GM18498 (cell line): ENCODE results near the gene KRT78.
"Not testable (repeated sequence)": the region's sequence is repeated elsewhere in the genome, so short reads cannot be mapped to it uniquely, and the experiment has no call there.

Source experiments
- ATAC-seq: cut with Tn5 transposase; IDR thresholded peaks from one replicate; pipeline ENCODE4 v1.9.1; 2021; ENCODE audit warnings: mild to moderate bottlenecking, moderate library complexity; ENCODE audit not compliant: unreplicated experiment

Gene KRT78, protein sequence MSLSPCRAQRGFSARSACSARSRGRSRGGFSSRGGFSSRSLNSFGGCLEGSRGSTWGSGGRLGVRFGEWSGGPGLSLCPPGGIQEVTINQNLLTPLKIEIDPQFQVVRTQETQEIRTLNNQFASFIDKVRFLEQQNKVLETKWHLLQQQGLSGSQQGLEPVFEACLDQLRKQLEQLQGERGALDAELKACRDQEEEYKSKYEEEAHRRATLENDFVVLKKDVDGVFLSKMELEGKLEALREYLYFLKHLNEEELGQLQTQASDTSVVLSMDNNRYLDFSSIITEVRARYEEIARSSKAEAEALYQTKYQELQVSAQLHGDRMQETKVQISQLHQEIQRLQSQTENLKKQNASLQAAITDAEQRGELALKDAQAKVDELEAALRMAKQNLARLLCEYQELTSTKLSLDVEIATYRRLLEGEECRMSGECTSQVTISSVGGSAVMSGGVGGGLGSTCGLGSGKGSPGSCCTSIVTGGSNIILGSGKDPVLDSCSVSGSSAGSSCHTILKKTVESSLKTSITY

DNA sequence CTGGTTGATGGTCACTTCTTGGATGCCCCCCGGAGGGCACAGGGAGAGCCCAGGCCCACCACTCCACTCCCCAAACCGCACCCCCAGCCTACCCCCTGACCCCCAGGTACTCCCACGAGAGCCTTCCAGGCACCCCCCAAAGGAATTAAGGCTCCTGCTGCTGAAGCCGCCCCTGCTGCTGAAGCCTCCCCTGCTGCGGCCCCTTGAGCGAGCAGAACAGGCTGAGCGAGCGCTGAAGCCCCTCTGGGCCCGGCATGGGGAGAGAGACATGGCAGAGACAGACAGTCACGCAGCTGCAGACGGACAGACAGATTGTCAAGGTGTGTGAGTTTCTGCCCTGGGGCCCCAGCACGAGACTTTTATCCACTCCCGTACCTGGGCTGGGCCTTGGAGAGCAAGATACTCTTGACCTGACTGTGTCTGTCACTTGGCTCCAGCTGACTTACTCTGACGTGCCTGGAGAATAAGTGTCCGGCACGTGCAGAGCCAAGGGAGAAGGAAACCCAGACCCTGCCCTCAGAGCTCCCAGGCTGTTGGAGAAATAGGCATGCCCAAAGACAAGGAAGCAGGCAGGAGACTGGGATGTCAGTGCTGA, at the start of gene KRT78:
KRT78 (minus strand) TSS at position 334 of the 595 bp plus-strand sequence; CDS start at position 270, 64 bp downstream.
- ATAC-seq, result no peak

DNA sequence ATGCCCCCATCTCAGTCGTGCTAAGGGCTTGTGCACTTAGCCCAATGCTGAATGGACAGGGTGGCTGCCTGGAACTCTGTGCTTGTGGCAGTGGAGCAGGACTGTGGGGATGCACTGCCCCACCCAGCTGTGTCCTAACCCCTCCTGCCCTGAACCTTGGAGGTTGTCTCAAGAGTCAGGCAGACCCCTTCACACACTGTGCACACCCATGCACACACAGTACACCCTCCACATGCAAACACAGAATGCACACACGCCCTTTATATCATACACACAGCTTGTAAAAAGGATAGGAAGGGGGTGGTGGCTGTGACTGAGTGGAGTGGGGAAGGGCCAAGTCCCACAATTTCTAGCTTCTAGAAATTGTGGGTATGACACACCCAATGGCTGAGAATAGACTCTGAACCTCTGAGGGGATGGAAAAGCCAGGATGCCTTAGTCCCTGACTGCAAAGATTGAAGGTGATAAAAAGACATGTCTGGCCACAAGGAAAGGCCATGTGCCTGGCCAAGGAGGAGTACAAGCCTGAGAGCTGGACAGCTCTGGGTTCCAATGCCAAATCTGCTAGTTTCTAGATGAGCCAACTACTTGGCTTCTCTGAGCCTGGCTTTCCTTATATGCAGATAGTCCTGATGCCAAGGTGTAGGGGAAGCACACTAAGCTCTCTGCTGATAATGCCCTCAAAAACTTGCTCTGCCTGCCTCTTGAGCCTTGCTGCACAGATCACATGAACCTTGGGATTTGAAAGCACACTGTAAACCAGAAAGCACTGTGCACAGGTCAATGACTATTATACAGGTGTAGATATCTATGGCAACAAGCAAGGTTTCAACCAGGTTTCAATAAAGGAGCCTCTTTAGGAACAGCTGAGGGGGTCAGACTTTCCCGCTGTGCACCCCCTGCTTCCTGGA, 47.7 kb upstream of the KRT78 start:
- ATAC-seq, result no peak

DNA sequence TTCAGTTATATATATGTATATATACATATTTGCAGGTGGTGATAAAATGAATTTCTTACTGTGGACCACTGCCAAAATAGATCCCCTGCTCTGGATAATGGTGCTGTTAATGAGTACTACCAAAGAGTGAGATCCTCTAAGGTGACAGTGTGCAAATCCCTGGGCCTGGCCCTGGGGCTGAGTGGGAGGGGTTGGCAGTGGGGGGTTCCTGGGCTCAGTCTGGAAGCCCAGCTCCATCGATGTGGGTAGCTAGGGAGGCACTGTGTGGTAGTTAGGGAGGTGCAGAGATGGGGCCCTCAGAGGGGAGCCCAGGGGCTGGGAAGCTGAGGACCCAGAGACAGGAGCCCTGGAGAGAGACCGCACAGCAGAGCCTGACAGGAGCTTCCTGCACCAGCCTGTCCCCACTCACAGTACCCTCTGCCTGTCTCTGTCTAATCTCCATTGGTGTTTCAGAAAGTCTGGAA, 47.0 kb upstream of the KRT78 start:
- ATAC-seq, result no peak

DNA sequence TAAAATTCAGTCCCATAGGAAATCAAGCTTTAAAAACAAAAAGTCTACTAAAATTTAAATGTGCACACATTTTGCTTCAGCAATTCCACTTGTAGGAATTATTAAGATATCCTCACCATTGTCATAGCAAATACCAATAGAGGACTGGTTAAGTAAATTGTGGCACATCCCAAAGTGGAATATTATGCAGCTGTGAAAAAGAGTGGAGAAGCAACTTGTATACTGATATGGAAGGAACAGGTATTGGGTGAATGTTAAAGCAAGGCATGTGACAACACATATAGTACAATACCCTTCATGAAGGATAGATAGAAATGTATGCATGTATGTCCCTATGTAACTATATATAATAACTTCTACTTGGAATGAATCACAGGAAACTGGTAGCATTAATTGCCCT, 44.2 kb upstream of the KRT78 start:
- ATAC-seq, result no peak

DNA sequence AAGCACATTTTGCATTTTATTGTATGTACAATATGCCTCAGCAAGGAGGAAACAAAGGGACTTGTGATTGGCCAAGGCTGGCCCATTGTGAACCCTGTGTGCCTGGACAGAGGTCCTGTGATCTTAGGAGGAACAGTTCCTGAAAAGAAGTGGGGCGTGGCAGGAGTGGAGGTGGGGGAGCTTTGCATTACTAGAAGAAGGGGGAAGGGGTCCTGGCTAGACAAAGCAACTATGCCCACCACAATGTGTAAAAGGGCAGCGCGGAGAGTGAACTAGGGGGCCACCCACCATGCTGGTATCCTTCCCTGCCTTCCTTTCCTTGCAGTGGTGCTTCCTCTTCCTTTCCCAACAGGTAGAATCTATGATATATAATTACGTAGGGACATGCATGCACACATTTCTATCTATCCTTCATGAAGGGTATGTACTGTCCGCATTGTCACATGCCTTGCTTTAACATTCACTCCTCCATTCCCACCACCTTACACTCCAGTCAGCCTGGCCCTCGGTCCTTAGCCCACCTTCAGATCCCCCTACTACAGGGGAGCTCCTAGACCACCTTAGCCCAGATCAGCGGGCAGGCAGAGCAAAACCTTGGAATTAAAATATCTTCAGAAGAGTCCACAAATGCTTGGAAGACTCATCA, 43.5 kb upstream of the KRT78 start:
- ATAC-seq, result no peak

DNA sequence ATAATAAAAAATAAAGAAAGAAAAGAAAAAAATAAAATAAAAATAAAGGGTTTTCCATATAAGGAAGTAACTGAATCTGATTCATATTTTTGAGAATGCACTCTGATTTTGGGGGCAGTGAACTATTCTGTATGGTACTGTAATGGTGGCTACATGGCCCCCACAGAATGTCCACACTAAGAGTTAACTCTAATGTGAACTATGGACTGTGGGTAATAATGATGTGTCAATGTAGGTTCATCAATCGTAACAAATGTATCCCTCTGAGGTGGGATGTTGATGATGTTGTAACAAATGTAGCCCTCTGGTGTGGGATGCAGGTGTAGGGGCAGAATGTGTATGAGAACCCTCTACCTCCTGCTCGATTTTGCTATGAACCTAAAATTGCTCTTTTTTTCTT, 42.2 kb upstream of the KRT78 start:
- no peak for ATAC-seq

DNA sequence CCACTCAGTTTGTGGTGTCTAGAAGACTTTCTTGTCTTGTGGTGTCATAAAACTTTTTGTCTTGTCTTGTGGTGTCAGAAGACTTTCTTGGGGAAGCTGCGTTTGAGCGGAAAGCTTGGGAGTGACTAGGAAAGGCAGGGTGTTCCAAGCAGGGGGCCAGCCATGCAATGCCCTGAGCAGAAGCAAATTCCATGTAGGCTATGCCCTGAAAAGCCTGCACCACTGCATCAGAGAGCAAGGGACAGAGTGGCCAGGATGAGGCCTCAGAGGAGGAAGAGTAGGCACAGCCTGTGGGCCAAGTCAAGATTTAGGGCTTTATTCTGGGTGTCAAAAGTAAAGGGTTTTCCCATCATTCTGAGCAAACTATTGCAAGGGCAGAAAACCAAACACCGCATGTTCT, 41.6 kb upstream of the KRT78 start:
- ATAC-seq, result no peak

DNA sequence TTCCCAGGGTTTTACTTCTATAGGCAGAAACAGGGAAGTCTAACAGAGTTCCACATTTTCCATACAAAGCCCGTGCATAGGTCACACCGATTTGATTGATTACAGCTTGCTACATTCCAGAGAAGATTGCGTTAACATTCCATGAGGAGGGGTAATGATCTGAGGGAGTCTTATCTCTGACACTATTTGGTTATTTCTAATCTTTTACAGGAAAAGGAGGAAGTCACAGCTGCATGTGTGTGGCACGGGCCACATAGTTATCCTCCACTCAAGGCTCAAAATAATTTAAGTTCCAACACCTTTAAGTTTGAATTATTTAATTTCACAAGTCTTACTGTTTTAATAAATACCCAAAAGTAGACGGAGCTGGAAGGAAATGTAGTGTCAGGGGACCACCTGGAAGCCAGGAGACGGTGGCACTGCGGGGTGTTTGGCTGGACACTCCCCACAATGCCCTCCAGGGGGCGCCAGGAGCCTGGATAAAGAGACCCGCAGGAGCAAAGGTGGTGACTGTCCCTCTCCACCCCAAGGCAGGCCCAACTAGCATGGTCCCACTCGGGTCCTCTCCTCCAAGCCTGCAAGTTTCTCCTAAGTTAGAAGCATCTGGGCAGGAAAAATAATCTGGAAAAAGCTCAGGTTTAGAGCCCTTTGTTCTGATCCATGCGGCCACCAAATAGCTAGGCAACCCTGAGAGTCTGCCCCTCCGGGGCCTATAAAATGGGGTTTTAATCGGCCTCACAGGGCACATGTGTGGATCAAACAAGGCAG, 35.9 kb upstream of the KRT78 start:
- ATAC-seq, result no peak

DNA sequence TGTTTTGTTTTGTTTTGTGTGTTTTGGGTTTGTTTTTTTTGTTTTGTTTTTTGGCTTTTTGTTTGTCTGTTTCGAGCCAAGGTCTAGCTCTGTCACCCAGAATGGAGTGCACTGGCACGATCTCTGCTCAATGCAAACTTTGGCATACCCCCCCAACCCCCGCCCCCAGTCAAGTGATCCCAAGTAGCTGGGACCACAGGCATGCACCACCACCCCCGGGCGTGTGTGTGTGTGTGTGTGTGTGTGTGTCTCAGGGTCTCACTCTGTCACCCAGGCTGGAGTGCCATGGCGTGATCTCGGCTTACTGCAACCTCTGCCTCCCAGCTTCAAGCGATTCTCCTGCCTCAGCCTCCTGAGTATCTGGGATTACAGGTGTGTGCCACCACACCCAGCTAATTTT, 31.7 kb upstream of the KRT78 start:
- ATAC-seq, result not testable (repeated sequence)

DNA sequence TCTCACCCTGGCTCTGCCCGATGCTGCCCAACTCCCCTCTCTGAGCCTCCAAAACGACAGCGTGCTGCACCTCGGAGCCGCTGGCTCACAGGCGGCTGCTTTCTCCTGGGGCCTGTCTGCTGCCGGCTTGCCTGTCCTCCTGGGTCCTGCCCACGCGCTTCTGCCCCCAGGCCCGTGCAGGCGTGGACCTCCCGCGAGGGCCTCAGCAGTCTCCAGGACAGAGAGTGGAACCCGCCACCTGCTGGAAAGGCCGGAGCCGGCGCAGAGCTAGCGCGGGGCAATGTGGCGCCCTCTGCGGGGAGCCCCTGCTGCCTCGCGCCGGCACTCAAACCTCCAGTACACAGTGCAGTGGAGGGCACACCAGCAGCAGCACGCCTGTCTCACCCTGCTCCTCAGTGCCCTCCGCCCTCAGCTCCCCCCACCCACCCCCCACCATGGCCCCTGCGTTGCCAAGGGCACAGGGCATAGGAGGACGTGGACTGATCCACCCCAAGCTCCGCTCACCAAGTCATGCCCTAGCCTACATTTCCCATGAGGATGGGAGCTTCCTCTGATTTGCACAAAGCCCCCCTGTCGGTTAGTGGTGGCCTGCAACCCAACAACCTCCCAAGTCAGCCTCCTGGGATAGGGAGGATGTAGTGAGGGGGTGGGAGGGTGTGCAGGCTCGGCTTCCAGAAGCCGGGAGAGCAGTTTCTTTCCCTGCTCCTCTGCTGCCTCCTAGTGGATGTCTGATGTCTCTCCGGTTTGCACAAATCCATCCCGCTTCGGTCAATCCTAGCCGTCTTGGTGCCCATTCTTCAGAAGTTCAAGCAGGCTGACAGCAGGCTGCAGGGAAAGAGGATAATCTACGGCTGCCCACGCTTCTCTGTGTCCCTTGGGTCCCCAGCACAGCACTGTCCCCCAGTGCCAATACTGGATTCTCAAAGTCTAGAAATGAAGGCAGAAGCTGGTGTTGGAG, 30.9 kb upstream of the KRT78 start:
- peak; percentile 67 for ATAC-seq

DNA sequence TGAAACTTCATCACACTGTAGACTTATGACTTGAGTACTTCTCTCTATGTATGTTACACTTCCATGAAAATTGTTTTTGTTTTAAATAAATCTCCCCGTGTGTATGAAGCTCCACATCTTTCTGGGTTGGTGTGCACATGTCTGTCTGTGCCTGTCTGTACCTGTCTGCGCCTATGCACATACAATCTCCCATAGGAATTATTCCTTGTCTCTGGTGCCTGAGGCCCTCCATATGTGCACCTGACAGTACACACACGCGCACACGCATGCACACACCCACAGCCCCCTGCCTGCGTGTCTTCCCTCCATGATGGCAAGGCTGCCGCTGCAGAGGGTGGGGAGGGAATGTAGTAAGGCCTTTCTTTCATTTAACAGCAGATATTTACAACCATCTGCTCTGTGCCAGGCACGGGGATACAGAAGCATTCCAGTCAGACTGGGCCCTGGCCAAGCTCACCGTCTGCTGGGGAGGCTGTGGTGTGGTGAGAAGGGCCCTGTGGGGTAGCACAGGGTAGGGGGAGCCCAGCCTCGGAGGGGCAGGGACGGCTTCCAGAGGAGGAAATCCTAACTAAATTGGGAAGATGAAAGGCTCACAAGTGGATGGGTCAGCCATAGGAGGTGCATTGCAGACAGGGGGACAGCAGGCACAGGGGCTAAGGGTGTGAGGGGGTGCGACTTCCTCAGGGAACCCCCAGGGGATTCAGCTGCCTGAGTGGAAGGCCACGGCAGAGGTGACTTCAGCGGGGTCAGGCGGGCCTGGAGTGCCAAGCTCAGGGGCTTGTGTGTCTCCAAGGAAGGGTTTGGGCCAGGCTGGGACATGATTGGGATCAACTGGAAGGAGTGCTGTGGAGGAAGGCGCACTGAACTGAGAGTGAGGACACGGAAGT, 30.0 kb upstream of the KRT78 start:
- no peak for ATAC-seq

DNA sequence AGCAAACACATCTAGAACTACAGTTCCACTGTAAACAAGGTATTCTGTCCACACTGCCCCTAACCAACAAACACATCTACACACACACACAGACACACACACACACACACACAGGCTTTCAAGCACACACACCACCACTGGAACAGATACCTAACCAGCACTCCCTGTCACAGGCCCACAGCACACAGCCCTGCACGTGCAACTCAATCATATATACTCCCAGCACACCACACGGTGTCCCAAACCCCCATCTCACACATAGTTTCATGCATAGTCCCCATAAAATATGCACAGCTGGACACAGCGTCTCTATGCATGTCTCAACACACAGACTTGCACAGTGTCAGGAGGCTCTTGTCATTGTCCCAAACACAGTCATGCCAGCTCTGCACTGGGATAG, 28.4 kb upstream of the KRT78 start:
- ATAC-seq, result no peak

DNA sequence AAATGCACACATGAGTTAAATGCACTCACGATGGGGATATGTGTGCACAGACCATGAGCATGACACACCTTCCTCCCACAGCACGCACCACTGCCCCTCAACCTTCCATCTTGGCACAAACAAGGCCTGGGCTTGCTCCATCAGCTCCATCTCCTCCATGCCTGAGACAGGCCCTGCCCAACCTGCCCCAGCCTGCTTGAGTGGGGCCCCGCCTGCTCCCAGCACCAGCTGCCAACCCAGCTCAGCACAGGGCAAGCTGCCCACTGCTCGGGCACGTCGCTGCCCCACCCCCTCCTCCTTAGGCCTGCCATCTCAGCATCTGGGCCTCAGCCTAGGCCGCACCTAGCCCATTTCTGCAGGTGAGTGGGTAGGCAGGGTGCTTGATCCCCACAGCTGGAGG, 27.6 kb upstream of the KRT78 start:
- ATAC-seq, result no peak

DNA sequence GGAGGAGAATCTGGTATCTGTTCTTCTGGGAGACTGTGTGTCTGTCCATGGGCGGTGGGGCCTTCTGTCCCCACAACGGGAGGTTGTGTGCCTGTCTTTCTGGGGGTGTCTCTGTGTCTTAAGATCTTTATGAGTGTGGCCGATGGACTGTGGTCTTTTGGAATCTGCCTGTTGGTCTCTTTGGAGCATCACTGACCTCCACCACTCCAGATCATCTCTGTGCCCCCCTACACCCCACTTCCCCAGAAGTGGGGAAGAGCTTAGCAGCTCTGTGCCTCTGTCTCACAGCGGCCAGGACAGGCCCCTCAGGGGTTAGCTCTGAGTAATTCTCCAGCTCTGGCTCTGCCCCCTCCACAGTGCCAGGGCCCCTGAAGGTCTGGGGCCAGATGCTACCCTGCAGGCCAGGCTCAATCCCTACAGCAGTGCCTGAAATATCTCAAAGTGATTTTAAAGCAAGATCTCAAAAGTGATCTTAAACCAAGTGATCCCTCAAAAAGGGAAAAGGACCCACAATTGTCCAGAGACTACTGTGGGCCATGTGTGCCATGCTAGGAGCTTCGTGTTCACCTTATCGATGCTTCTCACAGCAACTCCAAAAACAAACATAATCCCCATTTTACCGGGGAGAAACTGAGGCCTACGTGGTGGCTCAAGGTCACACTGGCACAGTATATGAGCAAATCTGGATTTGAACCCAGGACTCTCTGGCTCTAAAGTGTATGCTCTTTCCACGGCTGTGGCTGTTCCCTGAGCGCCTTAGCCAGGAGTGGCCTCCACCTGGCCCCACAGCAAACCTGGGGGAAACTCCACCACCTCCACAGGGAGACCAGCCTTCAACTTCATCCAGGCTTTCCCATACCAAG, 26.0 kb upstream of the KRT78 start:
- ATAC-seq, result no peak

DNA sequence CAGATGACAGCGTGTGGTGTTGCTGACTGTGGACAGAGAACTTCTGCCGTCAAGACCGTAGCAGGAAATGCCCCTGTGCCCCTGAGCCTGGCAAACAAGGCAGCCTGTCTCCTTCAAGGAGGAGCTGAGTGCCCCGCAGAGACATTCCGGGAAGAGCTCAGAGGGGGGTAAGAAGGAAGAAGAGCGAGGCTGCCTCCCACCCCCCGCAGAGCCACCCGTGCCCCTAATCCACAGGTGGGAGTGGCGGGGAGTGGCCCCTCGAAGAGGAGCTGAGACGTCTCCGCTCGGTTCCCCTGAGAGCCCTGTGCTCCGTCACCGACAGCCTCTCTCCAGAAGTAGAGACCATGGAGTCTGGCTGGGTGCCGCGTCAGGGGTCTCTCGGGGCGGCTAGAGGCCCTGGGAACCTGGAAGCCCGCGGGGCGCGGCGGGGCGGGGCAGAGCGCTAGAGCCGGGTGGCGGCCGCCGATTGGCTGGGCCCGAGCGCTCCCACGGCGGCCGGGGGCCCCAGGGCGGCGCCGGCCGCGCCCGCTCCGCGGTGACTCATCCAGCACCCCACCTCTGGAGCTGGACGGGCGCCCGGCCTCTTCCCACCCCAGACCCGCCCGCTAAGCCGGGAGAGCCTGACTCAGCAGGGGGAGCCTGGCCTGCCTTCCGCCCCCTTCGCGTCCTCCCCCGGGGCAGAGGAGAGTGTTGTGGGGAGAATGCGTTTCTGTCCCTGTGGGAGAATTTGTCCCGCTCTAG, 25.2 kb upstream of the KRT78 start:
- no peak for ATAC-seq

DNA sequence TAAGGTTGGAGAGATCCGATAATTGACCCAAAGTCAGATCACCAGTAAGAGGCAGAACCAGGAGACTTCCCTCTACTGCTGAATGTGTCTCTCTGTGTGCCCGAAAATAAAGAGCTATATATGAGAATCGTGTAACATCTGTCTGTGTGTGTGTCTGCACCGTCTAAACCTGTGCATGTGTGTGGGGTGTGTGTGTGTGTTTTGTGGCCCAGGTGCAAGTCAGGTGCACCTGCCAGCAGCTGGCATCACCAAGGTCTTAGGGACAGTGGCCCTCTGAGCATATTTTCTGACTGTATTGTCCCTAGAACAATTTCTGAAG, 24.7 kb upstream of the KRT78 start:
- ATAC-seq, result no peak
